Measurements from ENCODE around the gene MINDY4.

GRCh38 chr7:30802812-30803211 lies 31.6 kb downstream of the MINDY4 start:
- TF ChIP-seq POLR2AphosphoS5 (IDR thresholded peaks at IDR 0.05; ENCODE audit: low read depth, low read length) (no peak), POLR2A (IDR thresholded peaks at IDR 0.05; ENCODE audit: low read depth, low read length) (no peak), PAX5 (IDR thresholded peaks at IDR 0.05; ENCODE audit: insufficient read depth, low read length, severe bottlenecking) (no peak)

All from GM12891 (cell line).